Measurements from ENCODE around the gene DARS1.

DNA sequence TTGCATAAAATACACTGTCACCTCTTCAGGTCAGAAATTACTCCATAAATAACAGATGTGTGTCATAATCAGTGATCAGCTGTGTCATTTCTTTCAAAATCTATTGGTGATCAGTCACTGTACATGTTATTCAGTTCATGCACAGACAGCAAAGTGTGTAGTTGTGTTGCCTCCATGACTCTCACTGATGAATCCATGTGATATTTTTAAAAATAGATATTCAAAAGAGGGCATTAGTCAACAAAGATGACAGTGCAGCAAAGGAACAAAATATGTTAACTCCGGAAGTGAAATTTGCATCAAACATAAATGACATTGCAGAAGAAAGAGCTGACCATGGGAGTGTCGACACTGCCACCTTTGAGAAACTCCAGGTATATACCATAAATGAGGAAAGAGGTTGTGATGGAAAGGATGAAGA lies 92.0 kb downstream of the DARS1 start:
- TF ChIP-seq, protein P1, sequence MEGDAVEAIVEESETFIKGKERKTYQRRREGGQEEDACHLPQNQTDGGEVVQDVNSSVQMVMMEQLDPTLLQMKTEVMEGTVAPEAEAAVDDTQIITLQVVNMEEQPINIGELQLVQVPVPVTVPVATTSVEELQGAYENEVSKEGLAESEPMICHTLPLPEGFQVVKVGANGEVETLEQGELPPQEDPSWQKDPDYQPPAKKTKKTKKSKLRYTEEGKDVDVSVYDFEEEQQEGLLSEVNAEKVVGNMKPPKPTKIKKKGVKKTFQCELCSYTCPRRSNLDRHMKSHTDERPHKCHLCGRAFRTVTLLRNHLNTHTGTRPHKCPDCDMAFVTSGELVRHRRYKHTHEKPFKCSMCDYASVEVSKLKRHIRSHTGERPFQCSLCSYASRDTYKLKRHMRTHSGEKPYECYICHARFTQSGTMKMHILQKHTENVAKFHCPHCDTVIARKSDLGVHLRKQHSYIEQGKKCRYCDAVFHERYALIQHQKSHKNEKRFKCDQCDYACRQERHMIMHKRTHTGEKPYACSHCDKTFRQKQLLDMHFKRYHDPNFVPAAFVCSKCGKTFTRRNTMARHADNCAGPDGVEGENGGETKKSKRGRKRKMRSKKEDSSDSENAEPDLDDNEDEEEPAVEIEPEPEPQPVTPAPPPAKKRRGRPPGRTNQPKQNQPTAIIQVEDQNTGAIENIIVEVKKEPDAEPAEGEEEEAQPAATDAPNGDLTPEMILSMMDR (IDR thresholded peaks at IDR 0.05) = no peak
- no peak for TF ChIP-seq EP300 (IDR thresholded peaks at IDR 0.05)
